ENCODE measurements around the gene CACNA2D3.

GRCh38 chr3:54649551-54649950 is 527.2 kb downstream of the CACNA2D3 start:
- TF ChIP-seq EZH2 (IDR thresholded peaks at IDR 0.05; ENCODE audit: insufficient read depth, poor library complexity, severe bottlenecking) (no peak), EZH2phosphoT487 (IDR thresholded peaks at IDR 0.05; ENCODE audit: insufficient read depth, low read depth) (no peak)
